ENCODE results near the gene LDLRAD4.

GRCh38 chr18:13369353-13369752 lies 150.8 kb downstream of the LDLRAD4 start:
- no peak for TF ChIP-seq POLR2AphosphoS5 (IDR thresholded peaks at IDR 0.05)
- TF ChIP-seq CTCF (IDR thresholded peaks at IDR 0.05) = no peak

Data from stomach (tissue), 4 donors.